Erythroblast (primary cell): ENCODE results near the gene THRB.

Experiments used
- GATA1 ChIP-seq: IDR thresholded peaks from 2 replicates; pipeline ENCODE4 v1.6.1; 2011; ENCODE audit warnings: low read depth, mild to moderate bottlenecking, control low read depth, low read length, moderate library complexity
- POLR2A ChIP-seq: IDR thresholded peaks from 2 replicates; pipeline ENCODE4 v1.6.1; 2011; ENCODE audit warnings: mild to moderate bottlenecking, low read length

DNA sequence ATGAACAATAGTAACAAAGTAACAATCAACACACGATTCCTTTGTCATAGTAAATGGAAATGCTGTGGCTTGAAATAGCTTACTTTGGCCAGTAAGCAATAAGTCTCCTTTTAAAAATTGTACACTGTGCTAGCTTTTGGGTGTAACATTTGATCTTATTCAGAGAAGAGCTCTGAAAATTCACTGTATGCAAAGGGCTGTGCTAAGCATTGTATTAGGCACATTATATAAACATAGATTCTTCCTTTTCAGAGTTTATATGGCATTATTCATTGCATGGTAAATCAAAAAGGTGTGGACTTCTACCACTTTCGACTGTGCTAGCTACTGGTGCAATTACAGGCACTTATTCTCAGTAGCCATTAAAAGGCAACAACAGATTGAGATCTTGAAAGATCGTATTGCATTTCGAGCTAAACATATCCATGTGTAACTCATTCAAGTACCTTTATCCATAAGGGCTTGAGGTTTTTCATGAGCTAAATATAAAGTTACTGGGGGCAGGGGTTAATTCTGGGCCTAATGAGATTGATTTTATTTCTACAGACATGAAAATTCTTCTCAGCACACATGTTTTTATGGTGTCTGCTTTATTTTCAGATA is 302.7 kb downstream of the THRB start:
- TF ChIP-seq POLR2A (no peak), GATA1 (no peak)
